HCT116 (cell line): Measurements from ENCODE around the gene MIA2.

ENCODE experiments used
- EZH2 ChIP-seq: fragments of 200-600 bp; sonication (generic); IDR thresholded peaks from 2 replicates; pipeline ENCODE4 v1.6.1; 2017; ENCODE audit warnings: antibody characterized with exemption, mixed run types
- POLR2A ChIP-seq: IDR thresholded peaks from 2 replicates; pipeline ENCODE4 v1.7.0; 2011; ENCODE audit warnings: borderline replicate concordance; ENCODE audit not compliant: insufficient read depth, insufficient read length; ENCODE audit errors: extremely low read depth
- POLR2AphosphoS5 ChIP-seq: IDR thresholded peaks from 2 replicates; pipeline ENCODE4 v1.6.1; 2011; ENCODE audit warnings: mild to moderate bottlenecking, low read depth, low read length, moderate library complexity
- SRF ChIP-seq: IDR thresholded peaks from 2 replicates; pipeline ENCODE4 v1.6.1; 2012; ENCODE audit warnings: low read depth
- YY1 ChIP-seq: IDR thresholded peaks from 2 replicates; pipeline ENCODE4 v1.6.1; 2011; ENCODE audit warnings: low read length, low read depth, moderate library complexity, mild to moderate bottlenecking; ENCODE audit not compliant: insufficient replicate concordance; ENCODE audit errors: extremely low read depth
- TF ChIP-seq, protein P1 (sequence below): IDR thresholded peaks from 2 replicates; pipeline ENCODE4 v1.6.1; 2012; ENCODE audit warnings: low read depth
- TF ChIP-seq, protein P2 (sequence below), 3 experiments: fragments of 200-600 bp in 1 of 3; sonication (generic) in 1 of 3; IDR thresholded peaks in 2 of 3; conservative IDR thresholded peaks in 1 of 3; 2 replicates each; pipeline ENCODE4 v1.5.1; 2012 to 2017; ENCODE audit warnings: low read depth in 2 of 3, low read length in 2 of 3, antibody characterized with exemption in 1 of 3, borderline replicate concordance in 1 of 3, control low read depth in 1 of 3, mild to moderate bottlenecking in 1 of 3, mixed read lengths in 1 of 3, mixed run types in 1 of 3, moderate library complexity in 1 of 3; ENCODE audit not compliant: insufficient read depth in 1 of 3
- TF ChIP-seq, protein P3 (sequence below): IDR thresholded peaks from 2 replicates; pipeline ENCODE4 v1.6.1; 2012

DNA sequence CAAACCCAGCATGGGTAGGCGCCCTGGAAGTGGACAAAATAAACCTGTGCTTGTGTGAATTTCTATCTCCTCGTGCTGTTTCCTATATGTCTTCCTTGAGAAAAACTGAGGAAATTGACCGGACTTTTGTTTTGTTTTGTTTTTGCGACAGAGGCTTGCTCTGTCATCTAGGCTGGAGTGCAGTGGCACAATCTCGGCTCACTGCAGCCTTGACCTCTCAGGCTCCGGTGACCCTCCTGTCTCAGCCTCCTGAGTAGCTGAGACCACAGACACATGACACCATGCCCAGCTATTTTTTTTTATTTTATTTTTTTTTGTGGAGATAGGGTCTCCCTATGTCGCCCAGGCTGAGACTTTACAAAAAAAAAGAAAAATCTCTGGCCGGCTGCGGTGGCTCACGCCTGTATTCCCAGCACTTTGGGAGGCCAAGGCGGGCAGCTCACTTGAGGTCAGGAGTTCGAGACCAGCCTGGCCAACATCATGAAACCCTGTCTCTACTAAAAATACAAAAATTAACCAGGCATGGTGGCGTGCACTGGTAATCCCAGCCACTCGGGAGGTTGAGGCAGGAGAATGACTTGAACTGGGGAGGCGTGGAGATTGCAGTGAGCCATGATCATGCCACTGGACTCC lies 22.5 kb upstream of the MIA2 start:
- TF ChIP-seq, protein P1, sequence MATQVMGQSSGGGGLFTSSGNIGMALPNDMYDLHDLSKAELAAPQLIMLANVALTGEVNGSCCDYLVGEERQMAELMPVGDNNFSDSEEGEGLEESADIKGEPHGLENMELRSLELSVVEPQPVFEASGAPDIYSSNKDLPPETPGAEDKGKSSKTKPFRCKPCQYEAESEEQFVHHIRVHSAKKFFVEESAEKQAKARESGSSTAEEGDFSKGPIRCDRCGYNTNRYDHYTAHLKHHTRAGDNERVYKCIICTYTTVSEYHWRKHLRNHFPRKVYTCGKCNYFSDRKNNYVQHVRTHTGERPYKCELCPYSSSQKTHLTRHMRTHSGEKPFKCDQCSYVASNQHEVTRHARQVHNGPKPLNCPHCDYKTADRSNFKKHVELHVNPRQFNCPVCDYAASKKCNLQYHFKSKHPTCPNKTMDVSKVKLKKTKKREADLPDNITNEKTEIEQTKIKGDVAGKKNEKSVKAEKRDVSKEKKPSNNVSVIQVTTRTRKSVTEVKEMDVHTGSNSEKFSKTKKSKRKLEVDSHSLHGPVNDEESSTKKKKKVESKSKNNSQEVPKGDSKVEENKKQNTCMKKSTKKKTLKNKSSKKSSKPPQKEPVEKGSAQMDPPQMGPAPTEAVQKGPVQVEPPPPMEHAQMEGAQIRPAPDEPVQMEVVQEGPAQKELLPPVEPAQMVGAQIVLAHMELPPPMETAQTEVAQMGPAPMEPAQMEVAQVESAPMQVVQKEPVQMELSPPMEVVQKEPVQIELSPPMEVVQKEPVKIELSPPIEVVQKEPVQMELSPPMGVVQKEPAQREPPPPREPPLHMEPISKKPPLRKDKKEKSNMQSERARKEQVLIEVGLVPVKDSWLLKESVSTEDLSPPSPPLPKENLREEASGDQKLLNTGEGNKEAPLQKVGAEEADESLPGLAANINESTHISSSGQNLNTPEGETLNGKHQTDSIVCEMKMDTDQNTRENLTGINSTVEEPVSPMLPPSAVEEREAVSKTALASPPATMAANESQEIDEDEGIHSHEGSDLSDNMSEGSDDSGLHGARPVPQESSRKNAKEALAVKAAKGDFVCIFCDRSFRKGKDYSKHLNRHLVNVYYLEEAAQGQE = no peak
- no peak for TF ChIP-seq EZH2
- TF ChIP-seq, protein P2, sequence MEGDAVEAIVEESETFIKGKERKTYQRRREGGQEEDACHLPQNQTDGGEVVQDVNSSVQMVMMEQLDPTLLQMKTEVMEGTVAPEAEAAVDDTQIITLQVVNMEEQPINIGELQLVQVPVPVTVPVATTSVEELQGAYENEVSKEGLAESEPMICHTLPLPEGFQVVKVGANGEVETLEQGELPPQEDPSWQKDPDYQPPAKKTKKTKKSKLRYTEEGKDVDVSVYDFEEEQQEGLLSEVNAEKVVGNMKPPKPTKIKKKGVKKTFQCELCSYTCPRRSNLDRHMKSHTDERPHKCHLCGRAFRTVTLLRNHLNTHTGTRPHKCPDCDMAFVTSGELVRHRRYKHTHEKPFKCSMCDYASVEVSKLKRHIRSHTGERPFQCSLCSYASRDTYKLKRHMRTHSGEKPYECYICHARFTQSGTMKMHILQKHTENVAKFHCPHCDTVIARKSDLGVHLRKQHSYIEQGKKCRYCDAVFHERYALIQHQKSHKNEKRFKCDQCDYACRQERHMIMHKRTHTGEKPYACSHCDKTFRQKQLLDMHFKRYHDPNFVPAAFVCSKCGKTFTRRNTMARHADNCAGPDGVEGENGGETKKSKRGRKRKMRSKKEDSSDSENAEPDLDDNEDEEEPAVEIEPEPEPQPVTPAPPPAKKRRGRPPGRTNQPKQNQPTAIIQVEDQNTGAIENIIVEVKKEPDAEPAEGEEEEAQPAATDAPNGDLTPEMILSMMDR (IDR thresholded peaks at IDR 0.05 in 2 of 3, conservative IDR thresholded peaks at IDR 0.05 in 1 of 3; ENCODE audit: borderline replicate concordance in 1 of 3, insufficient read depth in 1 of 3, low read depth in 2 of 3, low read length in 2 of 3) = no peak
- no peak for TF ChIP-seq YY1
- TF ChIP-seq SRF = no peak
- TF ChIP-seq, protein P3, sequence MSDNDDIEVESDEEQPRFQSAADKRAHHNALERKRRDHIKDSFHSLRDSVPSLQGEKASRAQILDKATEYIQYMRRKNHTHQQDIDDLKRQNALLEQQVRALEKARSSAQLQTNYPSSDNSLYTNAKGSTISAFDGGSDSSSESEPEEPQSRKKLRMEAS = no peak
- TF ChIP-seq POLR2A = no peak
- TF ChIP-seq POLR2AphosphoS5 = no peak
